Measurements from ENCODE around the gene TSPAN9.

TSPAN9 gene

DNA sequence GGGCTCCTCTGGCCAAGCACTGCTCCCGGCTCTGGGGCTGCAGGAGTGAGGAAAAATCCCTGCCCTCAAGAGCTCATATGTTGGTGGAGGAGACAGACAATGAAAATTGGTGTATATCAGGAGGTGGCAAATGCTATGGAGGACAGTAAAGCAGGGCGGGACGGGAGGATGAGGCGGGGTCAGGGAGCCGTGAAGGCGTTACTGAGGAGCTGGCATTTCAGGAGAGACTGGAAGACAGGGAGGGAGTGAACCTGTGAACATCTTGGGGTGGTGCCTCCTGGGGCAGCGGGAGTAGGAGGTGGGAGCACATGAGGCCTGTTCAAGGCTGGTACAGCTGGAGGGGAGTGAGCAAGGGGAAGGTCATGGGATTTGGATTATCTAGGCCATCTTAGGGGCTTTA is 26.6 kb downstream of the TSPAN9 start:
- no peak for DNase-seq

DNA sequence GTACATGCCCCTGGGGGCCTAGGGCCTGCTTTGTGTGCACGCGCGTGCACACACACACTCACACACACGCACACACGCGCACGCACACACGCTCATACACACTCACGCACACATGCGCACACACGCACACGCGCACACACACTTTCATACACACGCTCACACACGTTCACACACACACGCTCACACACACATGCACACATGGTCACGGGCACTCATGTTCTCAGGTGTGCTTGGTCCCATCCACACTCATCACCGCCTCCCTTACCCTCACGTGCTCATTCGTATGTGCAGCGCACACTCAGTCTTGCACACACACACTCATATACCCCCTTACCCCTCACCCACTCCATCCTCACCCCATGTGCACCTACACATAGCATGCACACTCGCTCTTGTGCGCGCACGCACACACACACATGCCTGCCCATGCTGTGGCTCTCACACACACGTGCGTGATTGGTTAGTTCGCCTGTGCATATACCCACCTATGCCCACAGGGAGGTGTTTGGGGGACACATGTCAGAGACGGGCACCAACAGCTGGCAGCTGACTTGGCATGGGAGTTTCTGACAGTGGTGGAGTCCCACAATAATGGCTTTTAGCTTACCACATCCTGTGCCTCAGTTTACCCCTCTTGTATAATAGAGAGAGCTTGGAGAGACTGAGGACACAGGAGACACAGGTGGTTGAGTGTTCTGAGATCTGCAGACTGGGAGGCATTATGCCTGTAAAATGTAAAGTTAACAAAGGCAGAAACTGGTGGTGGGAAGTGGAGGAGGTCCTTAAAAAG is 28.7 kb downstream of the TSPAN9 start:
- no peak for DNase-seq

DNA sequence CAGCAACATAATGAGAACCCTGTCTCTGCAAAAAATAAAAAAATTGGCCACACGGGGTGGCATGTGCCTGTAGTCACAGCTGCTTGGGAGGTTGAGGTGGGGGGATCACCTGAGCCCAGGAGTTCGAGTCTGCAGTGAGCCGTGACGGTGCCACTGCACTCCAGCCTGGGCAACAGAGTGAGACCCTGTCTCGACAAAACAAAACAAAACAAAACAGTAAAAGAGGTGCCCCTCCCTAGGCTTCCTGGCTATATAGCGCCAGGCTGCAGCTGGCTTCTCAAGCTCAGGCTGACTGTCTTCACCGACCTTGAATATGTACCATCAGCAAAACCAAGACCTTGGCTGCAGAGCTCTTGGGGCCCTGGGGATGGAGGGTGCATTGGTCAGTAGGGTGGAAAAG is 29.4 kb downstream of the TSPAN9 start:
- no peak for DNase-seq

DNA sequence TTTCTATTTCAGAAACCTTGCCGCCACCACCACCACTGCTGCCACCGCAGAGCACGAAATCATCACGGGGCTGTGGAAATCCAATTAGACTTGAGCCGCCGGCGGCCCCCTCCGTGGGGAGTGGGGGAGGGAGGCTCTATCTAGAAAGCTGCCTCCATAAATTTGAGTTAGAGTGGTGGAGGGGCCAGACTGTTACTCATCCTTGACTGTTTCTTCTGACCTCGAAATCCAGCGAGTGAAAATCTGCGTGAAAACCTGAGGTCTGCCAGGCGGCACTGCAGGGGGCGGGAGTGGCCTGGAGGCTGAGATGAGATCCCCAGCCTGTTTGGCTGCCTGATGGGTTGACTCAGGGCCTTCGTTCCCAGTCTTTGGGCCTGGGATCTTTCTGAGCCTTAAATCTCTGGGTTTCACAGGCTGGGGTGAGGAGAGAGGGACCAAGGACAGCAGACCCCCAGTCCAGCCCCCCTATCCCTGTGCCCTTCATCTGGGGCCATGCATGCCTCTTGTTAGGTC is 29.9 kb downstream of the TSPAN9 start:
- no peak for DNase-seq

DNA sequence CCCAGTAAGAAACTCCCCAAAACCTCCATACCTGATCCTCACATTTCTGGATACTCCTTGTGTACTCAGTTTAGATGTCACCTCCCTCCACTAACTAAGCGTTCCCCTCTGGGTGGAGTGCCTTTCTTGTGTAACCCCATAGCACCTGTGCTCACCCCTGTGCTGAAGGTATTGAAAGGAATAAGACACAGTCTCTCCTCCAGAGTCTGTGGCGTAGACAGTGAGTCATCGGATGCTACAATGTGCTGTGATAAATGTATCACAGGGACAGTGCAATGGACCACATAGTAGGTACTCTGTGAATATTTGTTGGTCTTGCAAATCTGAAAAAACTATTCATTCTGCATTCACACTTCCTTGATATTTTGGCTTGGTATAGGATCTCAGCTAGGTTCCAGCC is 30.8 kb downstream of the TSPAN9 start:
- DNase-seq = no peak

DNA sequence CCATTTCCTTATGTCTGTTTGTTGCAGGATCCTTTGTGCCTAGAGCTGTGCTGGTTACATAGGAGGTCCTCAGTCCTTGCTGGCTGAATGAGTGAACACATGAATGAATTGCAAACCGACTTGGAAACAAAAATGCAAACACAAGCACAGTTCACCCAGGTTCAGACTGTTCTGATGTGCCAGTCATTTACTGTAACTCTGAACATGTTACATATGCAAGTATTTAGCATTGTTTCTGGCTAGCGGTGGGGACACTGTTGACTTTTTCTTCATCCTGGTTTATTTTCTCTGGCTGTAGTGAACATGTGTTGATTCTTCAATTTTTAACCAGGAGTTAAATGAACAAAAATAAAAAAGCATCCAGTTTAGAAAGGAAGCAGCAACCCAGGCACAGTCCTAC is 33.4 kb downstream of the TSPAN9 start:
- DNase-seq = no peak

DNA sequence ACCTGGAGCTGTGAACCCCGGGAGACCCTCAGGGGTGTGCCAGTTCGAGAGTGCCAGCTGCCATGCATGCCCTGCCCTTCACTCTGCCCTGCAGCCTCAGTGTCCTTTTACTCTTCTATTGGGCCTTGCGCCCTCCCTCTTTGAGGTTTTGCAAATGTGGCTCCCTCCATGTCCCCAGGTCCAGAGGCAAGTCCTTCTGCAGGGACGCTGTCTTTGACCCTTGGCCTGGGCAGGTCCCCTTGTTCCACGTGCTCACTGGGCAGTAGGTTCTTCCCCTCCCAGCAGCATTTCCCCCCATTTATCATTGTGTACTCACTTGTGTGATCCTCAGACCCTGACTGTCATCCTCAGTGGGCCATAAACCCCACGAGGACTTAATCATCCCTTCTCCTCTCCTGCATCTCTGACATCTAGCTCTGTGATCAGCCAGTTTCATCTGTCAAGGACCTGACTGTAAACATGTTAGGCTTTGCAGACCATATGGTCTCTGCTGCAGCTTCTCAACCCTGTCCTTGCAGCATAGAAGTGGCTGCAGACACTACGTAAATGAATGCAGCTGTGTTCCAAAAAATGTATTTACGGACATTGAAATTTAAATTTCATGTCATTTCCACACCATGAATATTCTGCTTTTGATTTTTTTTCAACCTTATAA is 36.6 kb downstream of the TSPAN9 start:
- DNase-seq = no peak

DNA sequence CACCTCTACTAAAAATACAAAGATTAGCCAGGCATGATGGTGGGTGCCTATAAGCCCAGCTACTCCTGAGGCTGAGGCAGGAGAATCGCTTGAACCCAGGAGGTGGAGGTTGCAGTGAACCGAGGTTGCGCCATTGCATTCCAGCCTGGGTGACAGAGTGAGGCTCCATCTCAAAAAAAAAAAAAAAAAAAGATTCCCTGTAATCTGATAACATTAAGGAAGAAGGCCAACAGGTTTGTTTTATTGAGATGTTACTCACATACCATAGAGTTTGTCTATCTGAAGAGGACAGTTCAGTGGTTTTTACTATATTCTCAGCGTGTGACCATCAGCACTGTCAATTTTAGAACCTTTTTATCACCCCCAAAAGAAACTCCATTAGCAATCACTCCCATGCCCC is 37.5 kb downstream of the TSPAN9 start:
- DNase-seq = no peak

DNA sequence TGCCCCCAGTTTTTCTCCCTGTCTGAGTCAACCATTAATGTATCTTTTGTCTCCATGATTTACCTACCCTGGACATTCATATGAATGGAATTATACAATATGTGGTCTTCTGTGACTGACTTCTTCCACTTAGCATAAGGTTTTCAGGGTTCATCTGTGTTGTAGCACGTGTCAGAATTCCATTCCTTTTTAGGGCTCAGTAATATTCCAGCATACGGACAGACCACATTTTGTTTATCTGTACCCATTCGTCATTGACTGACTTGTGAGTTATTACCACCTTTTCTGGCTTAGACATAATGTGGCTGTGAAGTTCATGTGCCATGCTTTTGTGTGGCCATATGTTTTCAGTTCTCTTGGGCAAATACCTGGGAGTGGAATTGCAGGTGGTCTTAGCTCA is 37.9 kb downstream of the TSPAN9 start:
- no peak for DNase-seq

DNA sequence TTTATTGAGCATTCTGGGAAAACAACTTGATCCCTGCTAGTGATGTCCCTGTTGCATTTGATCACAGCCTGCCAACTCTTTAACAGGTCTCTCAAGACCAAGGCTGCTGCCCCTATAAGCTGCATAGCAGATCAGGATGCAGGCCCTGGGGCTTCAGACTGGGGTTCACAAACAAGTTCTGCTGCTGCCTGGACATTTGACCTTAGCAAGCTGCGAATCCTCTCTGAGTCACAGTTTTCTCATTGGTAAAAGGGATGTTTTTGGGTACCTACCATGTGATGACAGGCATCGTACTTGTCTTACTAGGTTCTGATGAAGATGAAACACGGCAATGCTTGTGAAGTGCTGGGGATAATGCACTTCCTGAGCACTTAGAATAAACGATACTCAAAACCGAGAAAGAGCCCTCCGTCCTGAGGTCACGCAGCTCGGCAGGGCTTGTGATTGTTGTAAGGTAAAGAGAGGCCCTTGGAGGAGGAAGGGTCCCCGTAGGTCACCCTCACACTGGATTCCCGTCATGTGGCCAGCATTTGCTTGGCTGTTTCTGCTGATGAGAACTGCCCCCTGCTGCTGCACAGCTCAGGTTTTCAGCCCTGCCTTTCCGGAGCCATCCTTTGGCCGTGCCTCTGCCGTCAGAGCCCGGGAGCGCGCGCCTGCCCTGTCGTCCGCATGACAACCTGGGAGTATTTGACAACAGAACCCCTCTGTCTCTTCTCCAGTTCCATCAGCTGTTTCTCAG is 39.1 kb downstream of the TSPAN9 start:
- no peak for DNase-seq

DNA sequence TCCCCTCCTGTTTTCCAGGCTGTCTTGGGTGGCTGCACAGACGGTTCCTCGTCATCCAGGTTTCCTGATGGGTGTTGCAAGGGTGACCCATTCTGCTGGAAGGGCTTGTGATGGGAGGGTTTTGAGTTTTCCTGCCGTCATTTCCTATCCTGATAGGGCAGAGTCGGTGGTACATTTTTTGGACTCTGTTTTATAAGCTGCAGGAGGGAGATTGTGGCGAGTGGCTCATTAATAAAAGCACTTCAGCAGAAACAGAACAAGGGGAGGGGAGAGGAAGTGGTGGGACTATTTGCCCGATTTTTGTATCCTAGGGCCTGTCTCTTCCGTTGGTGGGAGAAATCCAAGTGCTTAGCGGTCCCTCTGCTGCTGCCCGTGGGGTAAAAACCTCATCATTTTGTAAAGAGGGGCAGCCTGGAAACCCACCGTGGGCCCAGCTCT is 40.0 kb downstream of the TSPAN9 start:
- no peak for DNase-seq

DNA sequence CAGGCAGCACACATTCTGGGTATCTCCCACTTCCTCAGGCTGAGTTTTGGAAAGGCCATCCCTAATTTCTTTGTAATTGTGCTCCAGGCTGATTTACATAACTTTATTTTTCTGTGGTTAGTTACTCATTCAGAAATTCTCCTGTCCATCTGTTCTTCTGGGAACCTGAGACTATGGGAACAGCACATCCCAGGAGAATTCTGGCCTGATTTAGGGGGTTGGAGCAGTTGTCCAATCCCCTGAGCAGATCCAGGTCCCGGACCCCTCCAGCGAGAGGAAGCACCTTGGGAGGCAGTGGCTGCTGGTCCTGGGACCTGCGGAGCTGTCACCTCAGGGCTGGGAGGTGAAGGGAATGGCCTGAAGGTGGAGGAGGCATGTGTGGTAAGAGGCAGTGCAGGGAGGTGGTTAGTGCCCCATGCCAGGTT is 40.4 kb downstream of the TSPAN9 start:
- DNase-seq = no peak

DNA sequence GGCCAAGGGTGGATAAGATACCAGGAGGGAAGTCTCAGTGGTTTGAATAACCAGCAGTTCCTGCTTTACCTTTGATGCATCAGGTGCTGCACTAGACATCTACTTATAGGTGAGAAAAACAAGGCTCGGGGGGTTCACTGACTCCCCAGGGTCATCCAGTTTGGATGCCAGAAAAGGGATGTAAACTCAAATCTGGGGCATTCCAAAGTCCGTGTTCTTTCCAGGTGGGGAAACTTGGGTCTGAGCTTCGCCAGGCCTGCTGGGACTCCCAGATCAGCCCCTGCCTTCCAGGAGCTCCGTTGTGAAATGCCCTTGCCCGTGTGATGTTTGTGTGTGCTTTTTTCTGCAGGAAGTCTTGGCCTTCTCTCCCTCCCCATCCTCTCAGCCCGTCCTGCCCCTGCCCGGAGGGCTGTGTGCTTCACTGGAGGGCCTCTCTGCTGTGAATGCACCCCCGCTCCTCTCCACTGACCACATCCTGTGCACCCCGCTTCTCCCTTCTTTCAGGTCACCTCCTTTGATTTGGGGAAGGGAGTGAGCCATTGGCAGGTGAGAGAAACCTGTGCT is 42.1 kb downstream of the TSPAN9 start:
- no peak for DNase-seq

DNA sequence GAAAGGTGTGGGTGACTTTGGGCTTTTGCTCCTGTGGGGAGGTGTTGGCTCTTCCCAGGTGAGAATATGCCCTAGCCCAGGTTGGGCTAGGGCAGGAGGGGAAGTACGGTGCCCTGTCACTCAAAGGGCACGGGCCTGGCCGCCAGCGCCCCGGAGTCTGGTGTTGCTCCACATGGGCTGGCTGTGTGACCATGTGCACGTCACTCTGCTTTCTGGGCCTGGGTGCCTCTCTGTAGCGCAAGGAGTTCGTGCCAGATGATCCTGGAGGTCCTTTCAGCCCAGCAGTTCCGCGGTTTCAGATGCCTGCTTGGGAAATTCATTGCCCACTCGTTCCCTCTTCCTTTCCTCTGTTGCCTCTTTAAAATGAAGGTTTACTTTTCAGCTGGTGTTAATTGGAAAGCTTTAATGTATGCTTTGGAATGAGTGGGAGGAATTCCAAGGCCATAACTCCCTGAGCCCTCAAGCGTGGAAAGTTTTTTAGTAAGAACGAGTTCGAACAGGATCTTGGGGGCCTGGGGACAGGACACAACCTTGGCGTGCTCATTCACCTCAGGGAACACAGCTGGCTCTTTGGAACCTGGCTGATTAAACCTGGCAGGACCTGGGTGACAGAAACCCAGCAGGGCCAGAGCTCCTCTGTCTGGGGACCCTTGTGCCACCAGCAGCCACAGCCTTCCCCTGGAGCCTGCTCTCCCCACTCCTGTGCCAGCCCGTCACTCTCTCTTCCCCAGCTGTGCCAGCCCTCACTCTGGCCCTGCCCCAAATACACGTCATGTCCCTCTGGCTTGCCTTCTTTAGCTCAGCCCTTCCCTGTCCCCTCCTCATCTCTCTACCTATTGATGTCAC is 42.8 kb downstream of the TSPAN9 start:
- no peak for DNase-seq

DNA sequence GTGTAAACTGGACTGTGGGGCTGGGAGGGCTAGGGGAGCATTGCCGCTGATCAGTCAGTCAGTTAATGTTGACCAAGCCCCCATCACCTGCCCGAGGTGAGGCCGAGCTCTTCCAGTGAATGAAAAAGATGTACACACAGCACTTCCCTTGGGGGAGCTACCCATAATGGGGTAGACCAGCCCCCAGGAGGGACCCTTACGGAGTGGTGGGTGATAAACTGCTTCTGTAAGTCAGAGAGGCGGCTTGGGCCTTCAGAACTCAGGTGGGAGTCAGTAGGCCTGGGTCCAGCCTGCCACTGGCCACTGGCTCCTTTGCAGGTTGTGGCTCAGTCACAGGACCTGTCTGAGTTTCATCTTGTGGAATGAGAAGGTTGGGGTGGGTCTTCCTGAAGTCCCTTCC is 43.5 kb downstream of the TSPAN9 start:
- no peak for DNase-seq

DNA sequence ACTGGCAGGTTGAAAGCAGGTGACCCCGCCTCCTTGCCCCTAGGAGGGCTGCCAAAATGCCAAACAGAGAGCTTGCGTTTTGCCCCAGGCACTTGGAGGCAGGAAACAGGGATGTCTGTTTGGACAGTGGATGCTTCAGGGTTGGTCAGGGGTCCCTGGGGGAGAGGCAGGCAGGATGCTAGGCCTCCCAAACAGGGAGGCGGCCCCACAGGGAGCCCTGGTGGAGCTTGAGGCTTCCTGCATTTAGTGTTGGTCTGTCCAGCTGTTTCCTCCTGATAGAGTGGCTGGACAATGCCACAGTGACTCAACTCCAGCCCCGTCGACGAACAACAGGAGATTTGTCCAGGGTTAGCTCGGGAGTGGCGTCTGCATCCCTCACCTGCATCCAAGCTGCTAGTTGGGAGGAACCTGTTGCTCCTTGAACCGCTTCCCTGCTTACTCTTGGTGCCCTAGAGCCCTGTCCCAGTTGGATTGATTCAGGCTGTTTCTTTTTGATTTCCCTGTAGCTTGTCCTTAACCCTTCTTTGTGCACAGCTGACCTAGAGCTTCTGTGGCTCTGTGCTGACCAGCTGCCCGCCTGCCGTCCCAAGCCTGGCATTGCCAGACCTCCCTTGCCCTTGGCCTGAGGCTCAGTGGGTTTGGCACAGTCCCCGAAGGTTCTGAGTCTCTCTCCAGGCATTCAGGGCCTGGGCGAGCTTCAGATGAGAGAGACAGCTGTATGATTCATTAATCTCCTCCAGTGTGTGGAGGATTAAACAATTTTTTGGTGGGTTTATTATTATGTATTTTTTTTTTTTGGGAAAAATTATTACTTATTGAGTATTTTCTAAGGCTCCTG is 45.9 kb downstream of the TSPAN9 start:
- DNase-seq = no peak

DNA sequence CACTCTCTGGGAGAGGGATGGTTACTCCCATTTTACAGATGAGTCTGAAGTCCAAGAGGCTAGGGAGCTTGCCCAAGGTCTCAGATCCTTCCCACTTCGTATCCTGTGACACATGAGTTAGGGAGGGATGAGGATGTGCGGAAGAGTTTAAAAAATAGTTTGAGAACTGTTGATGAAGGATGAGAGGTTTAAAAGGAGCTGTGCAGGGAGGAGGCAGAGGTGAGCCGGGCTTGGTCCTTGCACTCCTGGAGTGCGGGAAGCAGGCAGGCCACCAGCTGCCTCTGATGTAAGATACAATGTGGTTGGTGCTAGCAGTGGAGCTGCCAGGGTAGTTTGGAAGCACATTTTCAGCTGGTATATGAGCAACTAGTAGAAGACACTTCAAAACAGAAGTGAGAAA is 46.5 kb downstream of the TSPAN9 start:
- DNase-seq = no peak

DNA sequence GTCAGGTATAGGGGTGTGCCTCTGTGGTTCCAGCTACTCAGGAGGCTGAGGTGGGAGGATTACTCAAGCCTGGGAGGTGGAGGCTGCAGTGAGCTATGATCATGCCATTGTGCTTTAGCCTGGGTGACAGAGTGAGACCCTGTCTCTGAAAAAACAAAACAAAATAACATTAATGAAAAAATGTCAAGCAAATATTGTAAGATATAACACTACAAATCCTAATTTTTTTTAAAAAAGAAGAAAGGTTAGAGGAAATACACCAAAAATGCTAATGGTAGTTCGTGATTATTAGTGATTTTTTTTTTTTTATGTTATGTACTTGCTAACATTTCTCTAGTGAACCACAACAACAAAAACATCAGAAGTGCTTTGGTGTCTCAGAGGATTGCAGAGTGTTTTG is 47.7 kb downstream of the TSPAN9 start:
- no peak for DNase-seq

DNA sequence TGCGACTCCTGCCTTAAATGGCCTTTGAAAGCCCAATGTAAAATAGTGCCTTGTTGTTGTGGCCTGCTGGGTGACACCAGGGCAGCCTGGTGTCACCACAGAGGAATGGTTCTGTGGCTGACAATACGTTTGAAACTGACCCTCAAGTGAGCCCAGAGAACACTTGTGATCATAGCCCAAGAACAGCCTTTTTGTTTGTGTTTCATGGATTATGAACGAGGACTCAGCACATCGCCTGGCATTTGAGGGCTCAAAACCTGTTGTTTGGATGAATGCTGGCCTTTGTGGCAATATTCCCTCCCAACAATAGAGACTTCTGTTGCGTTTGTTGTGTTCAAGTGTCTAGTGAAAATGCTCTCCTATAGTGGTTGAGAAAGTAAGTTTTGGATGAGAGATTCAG is 48.5 kb downstream of the TSPAN9 start:
- DNase-seq = no peak

DNA sequence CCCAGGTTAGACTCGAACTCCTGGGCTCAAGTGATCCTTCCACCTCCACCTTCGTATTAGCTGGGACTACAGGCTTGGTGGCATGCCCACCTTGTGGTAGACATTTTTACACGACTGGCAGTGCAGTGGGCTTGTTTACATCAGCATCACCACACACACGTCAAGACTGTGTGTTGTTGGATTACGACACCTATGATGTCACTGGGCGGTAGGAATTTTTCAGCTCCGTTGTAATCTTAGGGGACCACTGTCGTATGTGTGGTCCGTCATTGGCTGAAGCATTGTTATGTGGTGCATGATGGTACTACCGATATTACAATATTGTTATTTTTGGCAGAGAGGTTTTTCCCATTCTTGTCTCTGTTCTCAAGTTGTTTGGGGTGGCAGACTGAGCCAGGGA is 50.7 kb downstream of the TSPAN9 start:
- no peak for DNase-seq

DNA sequence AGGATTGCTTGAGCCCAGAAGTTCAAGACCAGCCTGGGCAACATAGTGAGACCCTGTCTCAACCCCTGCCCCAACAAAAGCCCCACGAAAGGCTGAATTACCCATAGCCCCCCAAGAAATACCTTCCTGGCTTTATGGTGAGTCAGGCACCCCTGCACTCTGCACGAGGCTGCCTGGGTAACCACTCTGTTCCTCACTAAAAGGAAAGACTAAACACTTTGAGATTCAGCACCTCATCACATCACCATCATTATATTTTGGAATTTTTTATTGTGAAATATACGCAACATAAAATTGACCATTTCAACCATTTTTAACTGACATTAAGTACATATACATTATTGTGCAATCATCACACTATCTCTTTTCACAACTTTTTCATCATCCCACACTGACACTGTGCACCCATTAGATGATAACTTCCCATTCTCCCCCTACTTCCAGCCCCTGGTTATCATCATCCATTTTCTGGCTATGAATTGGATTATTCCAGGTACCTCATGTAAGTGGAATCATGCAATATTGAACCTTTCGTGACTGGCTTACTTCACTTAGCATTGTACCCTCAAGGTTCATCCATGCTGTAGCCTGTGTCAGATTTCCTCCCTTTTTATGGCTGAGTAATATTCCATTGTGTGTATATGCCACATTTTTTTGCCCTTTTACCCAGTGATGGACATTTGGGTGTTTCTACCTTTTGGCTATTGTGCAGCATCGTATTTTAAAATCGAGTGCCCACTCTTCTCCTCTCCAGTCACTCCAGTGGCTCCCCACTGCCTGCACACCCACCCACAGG is 51.5 kb downstream of the TSPAN9 start:
- DNase-seq = no peak

Measured in GF-D8 (cell line).